ENCODE results near the gene ZNHIT1.
"Not testable (repeated sequence)": the region's sequence is repeated elsewhere in the genome, so short reads cannot be mapped to it uniquely, and the experiment has no call there.

ZNHIT1 gene

DNA sequence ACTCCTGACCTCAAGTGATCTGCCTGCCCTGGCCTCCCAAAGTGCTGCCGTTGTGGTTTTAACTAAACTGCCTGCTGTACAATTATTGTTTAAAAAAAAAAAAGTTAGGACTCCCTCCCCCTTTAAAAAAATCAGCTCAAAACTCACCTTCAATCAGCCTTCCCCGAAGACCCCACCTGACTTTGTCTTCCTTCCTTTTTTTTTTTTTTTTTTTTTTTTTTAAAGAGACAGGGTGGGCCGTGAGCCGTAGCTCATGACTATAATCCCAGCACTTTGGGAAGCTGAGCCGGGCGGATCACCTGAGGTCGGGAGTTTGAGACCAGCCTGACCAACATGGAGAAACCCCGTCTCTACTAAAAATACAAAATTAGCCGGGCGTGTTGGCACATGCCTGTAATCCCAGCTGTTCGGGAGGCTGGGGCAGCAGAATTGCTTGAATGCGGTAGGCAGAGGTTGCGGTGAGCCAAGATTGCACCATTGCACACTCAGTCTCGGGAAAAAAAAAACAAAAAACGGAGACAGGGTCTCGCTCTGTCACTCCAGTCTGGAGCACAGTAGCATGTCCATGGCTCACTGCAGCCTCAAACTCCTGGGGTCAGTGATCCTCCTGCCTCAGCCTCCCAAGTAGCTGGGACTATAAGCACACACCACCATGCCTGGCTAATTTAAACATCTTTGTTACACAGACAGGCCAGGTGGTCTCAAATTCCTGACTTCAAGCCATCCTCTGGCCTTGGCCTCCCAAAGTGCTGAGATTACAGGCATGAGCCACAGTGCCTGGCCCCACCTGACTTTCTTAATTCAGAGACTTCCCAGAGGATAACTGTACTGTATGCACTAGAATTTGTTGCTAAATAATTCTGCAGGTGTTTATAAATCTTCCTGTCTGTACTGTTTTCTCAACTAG, 23.7 kb downstream of the ZNHIT1 start:
- DNase-seq (ENCODE audit: low read depth in 3 of 3): no peak

DNA sequence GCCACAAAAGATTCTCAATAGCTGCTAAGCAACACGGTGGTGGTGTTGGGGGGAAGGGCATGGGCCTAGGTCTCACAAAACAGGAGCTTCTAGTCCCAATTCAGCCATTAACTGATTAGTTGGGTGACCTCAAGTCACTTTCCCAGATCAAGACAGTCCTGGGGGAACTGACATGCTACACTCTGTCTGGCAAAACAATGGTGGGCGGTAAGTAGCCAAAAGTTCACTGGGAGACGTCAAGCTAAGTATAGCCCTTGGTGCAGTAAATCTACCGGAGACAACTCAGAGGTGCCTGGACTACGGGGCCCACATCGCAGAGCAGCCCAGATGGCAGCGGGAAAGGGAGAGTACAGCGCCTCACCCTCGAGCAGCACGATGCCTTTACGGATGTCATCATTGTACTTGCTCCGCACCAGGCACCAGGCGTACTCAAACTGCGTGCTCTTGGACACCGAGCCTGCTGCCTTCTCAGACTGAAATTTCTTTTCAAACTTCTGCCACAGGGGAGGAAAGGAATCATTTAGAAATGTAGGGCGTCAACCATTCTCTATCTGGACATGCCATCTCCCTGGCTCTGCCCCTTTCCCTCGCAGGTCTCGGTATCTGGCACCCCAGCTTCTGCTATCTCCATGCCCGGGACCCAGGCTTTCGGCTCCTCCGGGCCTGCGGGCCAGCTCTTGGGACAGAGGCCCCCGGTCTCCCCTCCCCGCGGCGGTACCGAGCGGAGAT, 25.8 kb downstream of the ZNHIT1 start:
- DNase-seq (ENCODE audit: low read depth in 3 of 3): no peak

DNA sequence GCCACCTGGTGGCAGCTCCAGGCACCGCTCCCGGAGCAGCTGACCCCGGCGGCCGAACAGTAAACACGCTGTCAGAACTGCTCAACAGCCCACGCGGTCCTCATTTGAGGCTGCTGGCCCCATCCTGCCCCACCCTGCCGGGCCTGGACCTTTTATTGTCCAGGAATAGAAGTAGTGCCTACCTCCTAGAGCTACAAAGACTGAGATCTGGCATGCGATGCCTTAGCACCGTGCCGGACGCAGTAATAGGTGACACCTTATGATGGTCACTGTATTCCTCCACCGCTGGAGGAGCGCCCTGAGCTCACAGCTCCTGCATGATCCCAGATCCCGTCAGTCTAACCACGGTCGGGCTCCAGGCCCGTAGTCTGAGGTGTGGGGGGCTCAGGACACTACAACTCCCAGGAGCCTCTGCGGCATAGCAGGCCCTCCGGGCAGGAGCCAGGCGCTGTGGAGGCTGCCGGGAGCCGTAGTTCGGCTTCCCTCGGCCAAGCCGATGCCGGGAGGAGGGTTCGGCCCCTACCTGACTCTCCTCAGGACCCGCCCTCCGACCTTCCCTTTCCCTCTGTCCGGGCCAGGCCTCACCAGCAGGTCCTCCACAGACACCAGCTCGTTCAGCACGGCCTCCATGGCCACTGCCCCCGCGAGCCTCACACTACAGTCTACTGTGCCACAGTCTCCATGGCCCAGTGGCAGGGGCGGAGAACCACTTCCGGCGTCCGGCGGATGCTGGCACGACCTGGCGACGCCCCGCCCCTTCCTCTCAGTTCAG, 26.6 kb downstream of the ZNHIT1 start, which contains the start of gene FIS1:
TSS of gene FIS1 (minus strand) at position 707 of the 772 bp plus-strand sequence. CDS start at position 630, 77 bp downstream.
- DNase-seq (ENCODE audit: low read depth in 3 of 3): peak; percentile 87 to 94 (median 89)

GRCh38 chr7:101245147-101245668, 27.2 kb downstream of the ZNHIT1 start:
- no peak for DNase-seq (ENCODE audit: low read depth in 3 of 3)

GRCh38 chr7:101248276-101248675, 30.3 kb downstream of the ZNHIT1 start:
- DNase-seq (ENCODE audit: low read depth in 3 of 3): no peak

- DNase-seq (ENCODE audit: low read depth in 3 of 3): no peak
These were observed 32.4 kb downstream of the ZNHIT1 start for GRCh38 chr7:101250324-101250723.

- DNase-seq (ENCODE audit: low read depth in 3 of 3): peak; percentile 95 to 99 (median 99)
These were observed 34.1 kb downstream of the ZNHIT1 start for GRCh38 chr7:101251871-101252659.

- not testable (repeated sequence) for DNase-seq (ENCODE audit: low read depth in 3 of 3)
These were observed 35.2 kb downstream of the ZNHIT1 start for GRCh38 chr7:101253199-101253598.

GRCh38 chr7:101255796-101256195, 37.8 kb downstream of the ZNHIT1 start:
- no peak for DNase-seq (ENCODE audit: low read depth in 3 of 3)

DNA sequence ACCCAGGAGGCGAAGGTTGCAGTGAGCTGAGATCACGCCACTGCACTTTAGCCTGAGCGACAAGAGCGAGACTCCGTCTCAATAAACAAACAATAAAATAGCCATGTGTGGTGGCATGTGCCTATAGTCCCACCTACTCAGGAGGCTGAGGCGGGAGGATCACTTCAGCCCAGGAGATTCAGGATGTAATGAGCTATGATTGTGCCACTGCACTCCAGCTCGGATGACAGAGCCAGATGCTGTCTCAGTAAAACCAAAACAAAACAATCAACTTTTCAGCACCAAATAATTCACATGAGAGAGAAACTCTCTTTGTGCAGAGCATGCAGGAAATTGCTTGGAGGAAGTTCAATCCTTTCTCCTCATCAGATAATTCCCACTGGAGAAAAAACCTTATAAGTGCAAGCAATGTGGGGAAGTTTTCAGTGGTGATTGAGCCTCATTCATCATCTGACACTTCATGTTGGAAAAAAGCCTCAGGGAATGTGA, 40.3 kb downstream of the ZNHIT1 start:
- no peak for DNase-seq (ENCODE audit: low read depth in 3 of 3)

DNA sequence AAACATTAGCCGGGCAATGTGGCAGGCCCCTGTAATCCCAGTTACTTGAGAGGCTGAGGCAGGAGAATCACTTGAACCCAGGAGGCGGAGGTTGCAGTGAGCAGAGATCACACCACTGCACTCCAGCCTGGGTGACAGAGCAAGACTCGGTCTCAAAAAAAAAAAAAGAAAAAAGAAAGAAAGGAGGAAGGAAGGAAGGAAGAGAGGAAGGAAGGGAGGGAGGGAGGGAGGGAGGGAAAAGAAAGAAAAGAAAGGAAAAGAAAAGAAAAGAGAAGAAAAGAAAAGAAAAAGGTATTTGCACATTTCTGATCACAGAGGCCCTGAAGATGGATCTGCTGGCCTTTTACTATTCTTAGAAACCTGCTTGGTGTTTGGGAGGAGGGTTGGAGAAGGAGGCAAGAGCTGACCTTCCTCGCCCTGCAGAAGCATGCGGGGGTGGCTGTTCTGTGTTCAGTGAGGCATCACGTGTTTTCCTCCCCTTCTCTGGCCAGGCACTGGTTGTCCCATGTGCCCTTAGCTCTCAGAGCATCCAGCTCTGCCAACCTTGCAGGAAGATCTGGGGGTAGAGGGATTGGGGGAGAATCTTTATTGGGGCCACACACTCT, 46.2 kb downstream of the ZNHIT1 start:
- not testable (repeated sequence) for DNase-seq (ENCODE audit: low read depth in 3 of 3)

GRCh38 chr7:101265622-101266516, 47.9 kb downstream of the ZNHIT1 start:
- no peak for DNase-seq (ENCODE audit: low read depth in 3 of 3)

- no peak for DNase-seq (ENCODE audit: low read depth in 3 of 3)
These were observed 51.7 kb downstream of the ZNHIT1 start for GRCh38 chr7:101269664-101270063.

DNA sequence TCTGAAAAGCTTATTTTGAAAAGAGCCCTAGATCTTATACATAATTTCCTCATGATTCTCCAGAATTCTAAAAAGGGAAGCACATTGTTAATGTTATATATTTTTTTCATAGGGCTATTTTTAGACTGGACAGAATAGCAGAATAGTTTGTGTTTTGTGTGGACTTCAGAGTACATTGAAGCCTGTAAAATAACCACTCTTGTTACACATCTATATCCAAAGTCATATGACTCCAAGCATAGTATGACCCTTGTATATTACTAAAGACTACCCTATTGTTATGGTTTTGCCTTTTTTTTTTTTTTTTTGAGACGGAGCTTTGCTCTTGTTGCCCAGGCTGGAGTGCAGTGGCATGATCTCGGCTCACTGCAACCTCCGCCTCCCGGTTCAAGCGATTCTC, 53.1 kb downstream of the ZNHIT1 start:
- DNase-seq (ENCODE audit: low read depth in 3 of 3): no peak

- no peak for DNase-seq (ENCODE audit: low read depth in 3 of 3)
These were observed 55.2 kb downstream of the ZNHIT1 start for GRCh38 chr7:101273206-101273605.
